Panc1 (cell line): ENCODE measurements around the gene CCDC83. TPM values are rescaled to one million over a fixed set of nuclear protein-coding genes. Genes with fewer than 3 reads are reported as not detected.

Source experiments
- ATAC-seq: fragments of 200-7000 bp; cut with Tn5 transposase; 2 replicates; pipeline ENCODE4 v1.9.1; 2020; ENCODE audit warnings: mild to moderate bottlenecking, moderate library complexity
- BruUV-seq: library from RNA; stranded (reverse); fragments of 400-500 nt; replicated peaks from 2 replicates; lab custom pipeline; 2021; lab: Mats Ljungman, UMichigan
- CTCF ChIA-PET: fragments of 300-600 bp; sonication (Branson Sonifier 250); formaldehyde crosslinking; loops from one replicate; lab custom pipeline; 2022; ENCODE audit warnings: antibody characterized with exemption; lab: Charles Lee
- POLR2A ChIA-PET: fragments of 300-600 bp; sonication (Branson Sonifier 250); formaldehyde crosslinking; loops from one replicate; lab custom pipeline; 2022; ENCODE audit warnings: antibody characterized with exemption; lab: Charles Lee
- DNase-seq: peaks from one replicate; pipeline ENCODE4 v3.0.0-alpha.2; 2010; ENCODE audit warnings: low read depth, low spot score
- H3K27ac ChIP-seq: 2 replicates; pipeline ENCODE4 v1.5.1; 2011; ENCODE audit warnings: mild to moderate bottlenecking, low read length, inconsistent platforms
- H3K27me3 ChIP-seq: fragments of 200-500 bp; sonication (Bioruptor generic); 2 replicates; pipeline ENCODE4 v1.6.0; 2014; ENCODE audit warnings: low read length, inconsistent platforms; ENCODE audit not compliant: control insufficient read depth, insufficient read depth
- H3K36me3 ChIP-seq: fragments of 200-500 bp; sonication (Bioruptor generic); 2 replicates; pipeline ENCODE4 v1.5.1; 2014; ENCODE audit warnings: inconsistent platforms, mild to moderate bottlenecking, low read length, moderate library complexity; ENCODE audit not compliant: control insufficient read depth, insufficient read depth
- H3K4me1 ChIP-seq: 2 replicates; pipeline ENCODE4 v1.5.1; 2011; ENCODE audit warnings: inconsistent platforms, mild to moderate bottlenecking, low read length, moderate library complexity; ENCODE audit not compliant: control insufficient read depth, insufficient read depth
- H3K4me3 ChIP-seq, 2 experiments: 2 replicates each; pipeline ENCODE4 v1.5.1; 2011 to 2012; ENCODE audit warnings: low read depth in 2 of 2, low read length in 2 of 2, mild to moderate bottlenecking in 2 of 2, inconsistent platforms in 1 of 2, moderate library complexity in 1 of 2
- H3K9me3 ChIP-seq: fragments of 200-500 bp; sonication (Bioruptor generic); 2 replicates; pipeline ENCODE4 v1.5.1; 2014; ENCODE audit warnings: low read depth, mild to moderate bottlenecking, inconsistent platforms, low read length, moderate library complexity; ENCODE audit not compliant: control insufficient read depth, insufficient read depth
- POLR2AphosphoS5 ChIP-seq: IDR thresholded peaks from 2 replicates; pipeline ENCODE4 v1.6.1; 2012; ENCODE audit warnings: mild to moderate bottlenecking, low read depth, low read length, moderate library complexity
- SIN3A ChIP-seq: IDR thresholded peaks from 2 replicates; pipeline ENCODE4 v1.6.1; 2012; ENCODE audit warnings: low read depth, mild to moderate bottlenecking, low read length, moderate library complexity, borderline replicate concordance; ENCODE audit not compliant: insufficient read depth
- TCF7L2 ChIP-seq: IDR thresholded peaks from 2 replicates; pipeline ENCODE4 v1.6.1; 2011; ENCODE audit warnings: mild to moderate bottlenecking, low read depth, low read length, inconsistent platforms
- in situ Hi-C: cut with HindIII; loops from 2 replicates; pipeline ENCODE4 v1.10.0; 2016; ENCODE audit warnings: low sequenced_read_pairs, low pct_unique_long_range_greater_than_20kb
- intact Hi-C: fragments of 100-400 bp; cut with micrococcal nuclease; formaldehyde crosslinking; loops from one replicate; pipeline ENCODE4 v1.10.0; 2022; ENCODE audit not compliant: unreplicated experiment
- total RNA-seq: library from RNA; stranded (reverse); gene quantifications from one replicate; pipeline ENCODE4 v1.2.1, GENCODE V29; 2021; ENCODE audit not compliant: unreplicated experiment
- TF ChIP-seq, protein P1 (sequence below): fragments of 450-650 bp; IDR thresholded peaks from 2 replicates; pipeline ENCODE4 v1.5.1; 2017; ENCODE audit warnings: mild to moderate bottlenecking
- TF ChIP-seq, protein P2 (sequence below), 2 experiments: IDR thresholded peaks; 2 replicates each; pipeline ENCODE4 v1.6.1; 2011 to 2012; ENCODE audit warnings: low read depth in 2 of 2, control low read depth in 1 of 2, low read length in 1 of 2, mild to moderate bottlenecking in 1 of 2, moderate library complexity in 1 of 2; ENCODE audit not compliant: insufficient read depth in 1 of 2

Gene CCDC83
- total RNA-seq, 1 experiment from 2014 or later: not detected

DNA sequence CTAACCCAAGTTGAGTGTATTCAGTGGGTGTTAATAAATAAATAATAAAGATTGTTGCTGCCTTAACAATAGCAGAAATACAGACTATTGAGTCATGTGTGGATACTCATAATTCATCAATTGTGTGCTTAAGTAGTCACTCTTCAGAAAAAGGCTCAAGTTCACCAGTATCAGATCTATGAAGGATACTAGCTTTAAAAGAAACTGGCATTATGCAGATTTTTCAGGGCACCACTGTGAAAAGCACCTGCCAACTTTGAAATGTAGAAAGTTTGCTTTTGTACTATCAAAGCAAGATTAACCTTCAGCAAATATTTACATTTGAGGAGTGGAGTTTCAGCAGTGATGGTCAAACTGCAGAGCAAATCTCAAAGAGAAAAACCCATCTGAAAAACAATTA, 24.1 kb upstream of the CCDC83 start:
- H3K27me3 ChIP-seq: no peaks in the 10 kb centered on the region
- no peak overlapping the region for H3K4me3 ChIP-seq
- H3K27ac ChIP-seq: peak overlapping the region; percentile 95
- H3K9me3 ChIP-seq: peaks cover 9% of the 10 kb centered on the region; the same call in 1 of the 2 replicates
- no TSS peak for BruUV-seq
- in situ Hi-C loops: no loop called here
- TF ChIP-seq SIN3A (no peak), TCF7L2 (peak; percentile 73), POLR2AphosphoS5 (no peak)
- TF ChIP-seq, protein P1, sequence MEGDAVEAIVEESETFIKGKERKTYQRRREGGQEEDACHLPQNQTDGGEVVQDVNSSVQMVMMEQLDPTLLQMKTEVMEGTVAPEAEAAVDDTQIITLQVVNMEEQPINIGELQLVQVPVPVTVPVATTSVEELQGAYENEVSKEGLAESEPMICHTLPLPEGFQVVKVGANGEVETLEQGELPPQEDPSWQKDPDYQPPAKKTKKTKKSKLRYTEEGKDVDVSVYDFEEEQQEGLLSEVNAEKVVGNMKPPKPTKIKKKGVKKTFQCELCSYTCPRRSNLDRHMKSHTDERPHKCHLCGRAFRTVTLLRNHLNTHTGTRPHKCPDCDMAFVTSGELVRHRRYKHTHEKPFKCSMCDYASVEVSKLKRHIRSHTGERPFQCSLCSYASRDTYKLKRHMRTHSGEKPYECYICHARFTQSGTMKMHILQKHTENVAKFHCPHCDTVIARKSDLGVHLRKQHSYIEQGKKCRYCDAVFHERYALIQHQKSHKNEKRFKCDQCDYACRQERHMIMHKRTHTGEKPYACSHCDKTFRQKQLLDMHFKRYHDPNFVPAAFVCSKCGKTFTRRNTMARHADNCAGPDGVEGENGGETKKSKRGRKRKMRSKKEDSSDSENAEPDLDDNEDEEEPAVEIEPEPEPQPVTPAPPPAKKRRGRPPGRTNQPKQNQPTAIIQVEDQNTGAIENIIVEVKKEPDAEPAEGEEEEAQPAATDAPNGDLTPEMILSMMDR: no peak
- ATAC-seq (no peak), DNase-seq (no peak)
- CTCF ChIA-PET: no interaction called here
- peaks cover 45% of the 10 kb centered on the region for H3K4me1 ChIP-seq
- POLR2A ChIA-PET: no interaction called here
- intact Hi-C loops: no loop called here
- no peaks in the 10 kb centered on the region for H3K36me3 ChIP-seq

DNA sequence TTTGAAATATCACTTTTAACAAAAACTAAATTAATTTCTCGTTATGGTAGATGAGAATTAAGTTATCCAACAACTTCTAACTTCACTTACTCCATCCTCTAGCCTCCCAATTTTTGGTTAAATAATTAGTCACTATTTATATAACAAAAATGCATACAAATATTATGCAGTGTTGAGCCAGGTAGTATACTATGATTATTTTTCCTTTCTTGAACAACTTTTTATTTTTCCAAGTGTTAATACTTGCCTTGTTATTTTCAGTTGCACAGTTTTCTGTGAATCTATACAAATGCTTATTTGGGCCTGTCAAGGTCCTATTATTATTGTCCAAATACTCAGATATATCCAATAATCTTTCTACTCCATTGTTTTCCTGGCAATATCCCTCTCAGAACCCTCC, 19.9 kb upstream of the CCDC83 start:
- no TSS peak for BruUV-seq
- ATAC-seq: no peak
- intact Hi-C loops (no loop called here), in situ Hi-C loops (no loop called here)
- H3K27ac ChIP-seq: peak overlapping the region; percentile 26; the same call in 1 of the 2 replicates
- no peaks in the 10 kb centered on the region for H3K36me3 ChIP-seq
- no peak for DNase-seq
- TF ChIP-seq, protein P1: no peak
- TF ChIP-seq POLR2AphosphoS5: no peak
- no peak for TF ChIP-seq TCF7L2
- no peaks in the 10 kb centered on the region for H3K27me3 ChIP-seq
- peaks cover 10% of the 10 kb centered on the region; the same call in 1 of the 2 replicates for H3K9me3 ChIP-seq
- POLR2A ChIA-PET: no interaction called here
- peaks cover 15% of the 10 kb centered on the region for H3K4me1 ChIP-seq
- CTCF ChIA-PET: no interaction called here
- H3K4me3 ChIP-seq: no peak overlapping the region

DNA sequence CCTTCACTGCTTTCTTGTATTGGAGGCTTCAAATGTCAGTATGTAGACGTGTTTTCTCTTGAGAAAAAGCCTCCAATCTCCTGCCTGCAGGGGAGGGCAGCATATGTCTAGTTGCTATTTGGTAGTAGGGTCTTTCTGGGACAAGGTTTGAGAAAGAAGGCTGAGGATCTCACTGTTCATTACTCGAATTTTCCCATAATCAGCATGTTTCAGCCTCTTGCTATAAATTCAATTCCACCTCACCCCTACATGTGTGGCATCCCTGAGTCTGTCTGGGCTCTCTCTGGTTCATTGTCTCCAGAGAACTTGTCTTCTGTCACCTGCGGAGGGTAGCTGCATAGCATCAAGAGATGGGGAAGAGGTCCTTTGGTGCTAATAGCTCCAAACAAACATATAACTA, 19.5 kb upstream of the CCDC83 start:
- CTCF ChIA-PET: no interaction called here
- no peak for ATAC-seq
- BruUV-seq: no TSS peak

More for the DNA sequence above, 19.5 kb upstream of the CCDC83 start:
- Histone ChIP-seq H3K36me3 (no peaks in the 10 kb centered on the region), H3K27ac (peak overlapping the region; percentile 26; the same call in 1 of the 2 replicates), H3K27me3 (no peaks in the 10 kb centered on the region), H3K4me1 (peaks cover 11% of the 10 kb centered on the region; the same call in 1 of the 2 replicates), H3K9me3 (peaks cover 10% of the 10 kb centered on the region; the same call in 1 of the 2 replicates), H3K4me3 (no peak overlapping the region)
- DNase-seq: no peak
- in situ Hi-C loops: no loop called here
- POLR2A ChIA-PET: no interaction called here
- no peak for TF ChIP-seq POLR2AphosphoS5
- TF ChIP-seq SIN3A: no peak
- TF ChIP-seq TCF7L2: no peak
- TF ChIP-seq, protein P2, sequence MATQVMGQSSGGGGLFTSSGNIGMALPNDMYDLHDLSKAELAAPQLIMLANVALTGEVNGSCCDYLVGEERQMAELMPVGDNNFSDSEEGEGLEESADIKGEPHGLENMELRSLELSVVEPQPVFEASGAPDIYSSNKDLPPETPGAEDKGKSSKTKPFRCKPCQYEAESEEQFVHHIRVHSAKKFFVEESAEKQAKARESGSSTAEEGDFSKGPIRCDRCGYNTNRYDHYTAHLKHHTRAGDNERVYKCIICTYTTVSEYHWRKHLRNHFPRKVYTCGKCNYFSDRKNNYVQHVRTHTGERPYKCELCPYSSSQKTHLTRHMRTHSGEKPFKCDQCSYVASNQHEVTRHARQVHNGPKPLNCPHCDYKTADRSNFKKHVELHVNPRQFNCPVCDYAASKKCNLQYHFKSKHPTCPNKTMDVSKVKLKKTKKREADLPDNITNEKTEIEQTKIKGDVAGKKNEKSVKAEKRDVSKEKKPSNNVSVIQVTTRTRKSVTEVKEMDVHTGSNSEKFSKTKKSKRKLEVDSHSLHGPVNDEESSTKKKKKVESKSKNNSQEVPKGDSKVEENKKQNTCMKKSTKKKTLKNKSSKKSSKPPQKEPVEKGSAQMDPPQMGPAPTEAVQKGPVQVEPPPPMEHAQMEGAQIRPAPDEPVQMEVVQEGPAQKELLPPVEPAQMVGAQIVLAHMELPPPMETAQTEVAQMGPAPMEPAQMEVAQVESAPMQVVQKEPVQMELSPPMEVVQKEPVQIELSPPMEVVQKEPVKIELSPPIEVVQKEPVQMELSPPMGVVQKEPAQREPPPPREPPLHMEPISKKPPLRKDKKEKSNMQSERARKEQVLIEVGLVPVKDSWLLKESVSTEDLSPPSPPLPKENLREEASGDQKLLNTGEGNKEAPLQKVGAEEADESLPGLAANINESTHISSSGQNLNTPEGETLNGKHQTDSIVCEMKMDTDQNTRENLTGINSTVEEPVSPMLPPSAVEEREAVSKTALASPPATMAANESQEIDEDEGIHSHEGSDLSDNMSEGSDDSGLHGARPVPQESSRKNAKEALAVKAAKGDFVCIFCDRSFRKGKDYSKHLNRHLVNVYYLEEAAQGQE (IDR thresholded peaks at IDR 0.05; ENCODE audit: insufficient read depth in 1 of 2, low read depth in 2 of 2, low read length in 1 of 2): no peak
- TF ChIP-seq, protein P1: no peak
- intact Hi-C loops: no loop called here
